Transverse colon (tissue), 4 donors: ENCODE data around the gene ARHGEF4. TPM values are rescaled to one million over a fixed set of nuclear protein-coding genes. Genes with fewer than 3 reads are reported as not detected.

Experiments
- DNase-seq: peaks from one replicate; pipeline ENCODE4 v3.0.0-alpha.2; 2019
- H3K27ac ChIP-seq, 4 donors: fragments of 200-600 bp; sonication (generic); 2 replicates each; pipeline ENCODE4 v1.5.1; 2016 to 2018; ENCODE audit warnings: inconsistent platforms in 4 of 4
- H3K27me3 ChIP-seq: fragments of 200-600 bp; sonication (generic); 2 replicates; pipeline ENCODE4 v1.5.1; 2017; ENCODE audit warnings: inconsistent platforms
- H3K36me3 ChIP-seq, 4 donors: fragments of 200-600 bp; sonication (generic); 2 replicates each; pipeline ENCODE4 v1.5.1; 2017 to 2019; ENCODE audit warnings: inconsistent platforms in 4 of 4
- H3K4me1 ChIP-seq, 4 donors: fragments of 200-600 bp; sonication (generic); 2 replicates each; pipeline ENCODE4 v1.5.1; 2017 to 2020; ENCODE audit warnings: inconsistent platforms in 4 of 4
- H3K4me3 ChIP-seq, 4 donors: fragments of 200-600 bp; sonication (generic); 1 replicate in 1 of 4; 2 replicates in 3 of 4; pipeline versions ENCODE4 v1.5.1 to v1.6.1; 2017 to 2019; ENCODE audit warnings: inconsistent platforms in 4 of 4
- H3K9me3 ChIP-seq, 2 donors: fragments of 200-600 bp; sonication (generic); 2 replicates each; pipeline ENCODE4 v1.5.1; 2017 to 2019; ENCODE audit warnings: inconsistent platforms in 2 of 2
- EP300 ChIP-seq: sonication (generic); formaldehyde crosslinking; IDR thresholded peaks from one replicate; pipeline ENCODE4 v1.6.1; 2017; ENCODE audit warnings: antibody characterized with exemption, low read depth
- POLR2A ChIP-seq: fragments of 450-650 bp; IDR thresholded peaks from one replicate; pipeline ENCODE4 v1.6.1; 2016; ENCODE audit warnings: antibody characterized with exemption, mild to moderate bottlenecking, moderate library complexity
- POLR2AphosphoS5 ChIP-seq, 3 donors: sonication (generic); formaldehyde crosslinking; IDR thresholded peaks; one replicate each; pipeline ENCODE4 v1.6.1; 2016; ENCODE audit warnings: antibody characterized with exemption in 3 of 3
- WGBS, 2 donors: methylation state at CpG; one replicate each; pipeline ENCODE4 v1.1.5; 2018; ENCODE audit warnings: low coverage in 1 of 2; 5-methylcytosine and 5-hydroxymethylcytosine counted together
- in situ Hi-C, 4 donors: fragments of 200-750 bp; cut with MboI; loops; one replicate each; pipeline versions ENCODE4 v1.15.0 to v1.15.1; 2017; ENCODE audit warnings: low sequenced_read_pairs in 3 of 4, low pct_ligation_motif_present in 1 of 4, low pct_unique_long_range_greater_than_20kb in 1 of 4
- intact Hi-C: fragments of 100-400 bp; cut with DNase I; formaldehyde crosslinking; loops from one replicate; pipeline ENCODE4 v1.15.1; 2023; ENCODE audit warnings: low total_unique reads
- total RNA-seq, 4 donors: library from RNA; depleted of rRNA; stranded (reverse); fragments of >200 nt; gene quantifications; one replicate each; pipeline ENCODE4 v1.1.0, GENCODE V29; 2016
- TF ChIP-seq, protein P1 (sequence below), 5 experiments: fragments of 200-600 bp in 3 of 5; fragments of 450-650 bp in 2 of 5; sonication (generic) in 3 of 5; IDR thresholded peaks; 1 replicate in 2 of 5; 2 replicates in 3 of 5; pipeline ENCODE4 v1.5.1; 2016 to 2017; ENCODE audit warnings: antibody characterized with exemption in 5 of 5, inconsistent platforms in 3 of 5, mild to moderate bottlenecking in 2 of 5, moderate library complexity in 1 of 5

Gene ARHGEF4
- total RNA-seq, 4 donors from 2014 or later: 1.2 to 16.8 (median 1.7) TPM

DNA sequence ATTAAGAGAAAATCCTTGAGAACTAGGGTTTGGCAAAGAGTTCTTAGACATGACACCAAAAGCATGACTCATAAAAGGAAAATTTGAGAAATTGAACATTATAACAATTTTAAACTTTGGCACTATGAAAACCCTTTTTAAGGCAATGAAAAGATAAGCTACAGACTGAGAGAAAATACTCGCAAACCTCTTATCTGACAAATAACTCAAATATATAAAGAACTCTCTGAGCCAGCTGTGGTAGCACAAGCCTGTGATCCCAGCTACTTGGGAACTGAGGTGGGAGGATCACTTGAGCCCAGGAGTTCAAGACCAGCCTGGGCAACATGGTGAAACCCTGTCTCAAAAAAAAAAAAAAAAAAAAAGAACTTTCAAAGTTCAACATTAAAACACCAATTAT, 186.0 kb downstream of the ARHGEF4 start:
- intact Hi-C loops (no loop called here), in situ Hi-C loops (no loop called here)
- no peak for TF ChIP-seq EP300
- TF ChIP-seq, protein P1, sequence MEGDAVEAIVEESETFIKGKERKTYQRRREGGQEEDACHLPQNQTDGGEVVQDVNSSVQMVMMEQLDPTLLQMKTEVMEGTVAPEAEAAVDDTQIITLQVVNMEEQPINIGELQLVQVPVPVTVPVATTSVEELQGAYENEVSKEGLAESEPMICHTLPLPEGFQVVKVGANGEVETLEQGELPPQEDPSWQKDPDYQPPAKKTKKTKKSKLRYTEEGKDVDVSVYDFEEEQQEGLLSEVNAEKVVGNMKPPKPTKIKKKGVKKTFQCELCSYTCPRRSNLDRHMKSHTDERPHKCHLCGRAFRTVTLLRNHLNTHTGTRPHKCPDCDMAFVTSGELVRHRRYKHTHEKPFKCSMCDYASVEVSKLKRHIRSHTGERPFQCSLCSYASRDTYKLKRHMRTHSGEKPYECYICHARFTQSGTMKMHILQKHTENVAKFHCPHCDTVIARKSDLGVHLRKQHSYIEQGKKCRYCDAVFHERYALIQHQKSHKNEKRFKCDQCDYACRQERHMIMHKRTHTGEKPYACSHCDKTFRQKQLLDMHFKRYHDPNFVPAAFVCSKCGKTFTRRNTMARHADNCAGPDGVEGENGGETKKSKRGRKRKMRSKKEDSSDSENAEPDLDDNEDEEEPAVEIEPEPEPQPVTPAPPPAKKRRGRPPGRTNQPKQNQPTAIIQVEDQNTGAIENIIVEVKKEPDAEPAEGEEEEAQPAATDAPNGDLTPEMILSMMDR (IDR thresholded peaks at IDR 0.05): no peak
- TF ChIP-seq POLR2AphosphoS5 (IDR thresholded peaks at IDR 0.05): no peak
- TF ChIP-seq POLR2A: no peak
- WGBS, 2 donors: 72 to 75% methylated on average over 1 of the region's 1 CpG
- H3K9me3 ChIP-seq: no peaks in the 10 kb centered on the region
- no peak overlapping the region for H3K4me3 ChIP-seq
- peaks cover 5% of the 10 kb centered on the region for H3K27me3 ChIP-seq
- H3K27ac ChIP-seq: no peak overlapping the region
- no peaks in the 10 kb centered on the region for H3K36me3 ChIP-seq
- no peaks in the 10 kb centered on the region for H3K4me1 ChIP-seq
- no peak for DNase-seq

DNA sequence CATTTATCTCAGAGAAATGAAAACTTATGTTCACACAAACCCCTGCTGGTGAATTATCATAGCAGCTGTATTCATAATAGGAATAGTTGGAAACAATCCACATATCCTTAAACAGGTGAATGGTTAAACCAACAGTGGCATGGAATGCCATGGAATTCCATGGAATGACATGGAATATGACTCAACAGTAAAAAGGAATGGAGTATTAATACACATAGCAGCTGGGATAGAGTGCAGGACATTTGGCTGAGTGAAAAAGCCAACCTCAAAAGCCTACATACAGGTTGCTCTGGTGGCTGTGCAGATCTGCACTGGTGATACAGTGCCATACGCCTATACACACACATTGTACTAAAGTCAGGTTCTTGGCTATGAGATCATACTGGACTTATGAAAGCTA, 187.0 kb downstream of the ARHGEF4 start:
- WGBS, 2 donors: 88% methylated on average over 1 of the region's 1 CpG; no CpG with 5 or more reads in 1 of the 2 donors
- TF ChIP-seq POLR2A (no peak), POLR2AphosphoS5 (IDR thresholded peaks at IDR 0.05) (no peak), EP300 (no peak)
- TF ChIP-seq, protein P1 (IDR thresholded peaks at IDR 0.05): no peak
- in situ Hi-C loops (no loop called here), intact Hi-C loops (no loop called here)
- DNase-seq: no peak
- H3K9me3 ChIP-seq: no peaks in the 10 kb centered on the region
- no peaks in the 10 kb centered on the region for H3K36me3 ChIP-seq
- H3K4me1 ChIP-seq: no peaks in the 10 kb centered on the region
- H3K4me3 ChIP-seq: no peak overlapping the region
- H3K27ac ChIP-seq: no peak overlapping the region
- peaks cover 5% of the 10 kb centered on the region for H3K27me3 ChIP-seq

DNA sequence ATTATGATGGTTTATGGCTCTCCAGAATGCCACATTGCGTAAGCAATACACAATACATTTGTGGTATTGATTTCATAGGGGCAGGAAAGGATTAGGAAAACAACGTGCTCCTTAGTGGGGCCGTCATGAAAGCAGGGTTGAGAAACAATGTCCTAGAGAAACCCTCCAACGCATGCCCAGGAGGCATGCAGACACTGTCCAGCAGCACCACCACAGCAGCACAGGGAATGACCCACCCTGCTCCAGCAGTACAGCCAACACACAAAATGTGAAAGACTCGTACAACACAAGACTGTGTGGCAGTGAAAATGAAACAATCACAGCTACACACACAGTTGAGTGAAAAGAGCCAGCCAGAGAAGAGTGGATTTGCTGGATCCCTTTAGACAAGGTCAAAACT, 190.2 kb downstream of the ARHGEF4 start:
- H3K9me3 ChIP-seq: no peaks in the 10 kb centered on the region
- peaks cover 4% of the 10 kb centered on the region for H3K27me3 ChIP-seq
- H3K27ac ChIP-seq: no peak overlapping the region
- TF ChIP-seq, protein P1 (IDR thresholded peaks at IDR 0.05): no peak
- no peak for TF ChIP-seq POLR2AphosphoS5 (IDR thresholded peaks at IDR 0.05)
- no peak for TF ChIP-seq EP300
- 66% methylated on average over 5 of the region's 5 CpGs; no CpG with 5 or more reads in 1 of the 2 donors for WGBS, 2 donors
- in situ Hi-C loops (no loop called here), intact Hi-C loops (no loop called here)
- DNase-seq: no peak
- H3K36me3 ChIP-seq: no peaks in the 10 kb centered on the region
- H3K4me3 ChIP-seq: no peak overlapping the region
- no peaks in the 10 kb centered on the region for H3K4me1 ChIP-seq

DNA sequence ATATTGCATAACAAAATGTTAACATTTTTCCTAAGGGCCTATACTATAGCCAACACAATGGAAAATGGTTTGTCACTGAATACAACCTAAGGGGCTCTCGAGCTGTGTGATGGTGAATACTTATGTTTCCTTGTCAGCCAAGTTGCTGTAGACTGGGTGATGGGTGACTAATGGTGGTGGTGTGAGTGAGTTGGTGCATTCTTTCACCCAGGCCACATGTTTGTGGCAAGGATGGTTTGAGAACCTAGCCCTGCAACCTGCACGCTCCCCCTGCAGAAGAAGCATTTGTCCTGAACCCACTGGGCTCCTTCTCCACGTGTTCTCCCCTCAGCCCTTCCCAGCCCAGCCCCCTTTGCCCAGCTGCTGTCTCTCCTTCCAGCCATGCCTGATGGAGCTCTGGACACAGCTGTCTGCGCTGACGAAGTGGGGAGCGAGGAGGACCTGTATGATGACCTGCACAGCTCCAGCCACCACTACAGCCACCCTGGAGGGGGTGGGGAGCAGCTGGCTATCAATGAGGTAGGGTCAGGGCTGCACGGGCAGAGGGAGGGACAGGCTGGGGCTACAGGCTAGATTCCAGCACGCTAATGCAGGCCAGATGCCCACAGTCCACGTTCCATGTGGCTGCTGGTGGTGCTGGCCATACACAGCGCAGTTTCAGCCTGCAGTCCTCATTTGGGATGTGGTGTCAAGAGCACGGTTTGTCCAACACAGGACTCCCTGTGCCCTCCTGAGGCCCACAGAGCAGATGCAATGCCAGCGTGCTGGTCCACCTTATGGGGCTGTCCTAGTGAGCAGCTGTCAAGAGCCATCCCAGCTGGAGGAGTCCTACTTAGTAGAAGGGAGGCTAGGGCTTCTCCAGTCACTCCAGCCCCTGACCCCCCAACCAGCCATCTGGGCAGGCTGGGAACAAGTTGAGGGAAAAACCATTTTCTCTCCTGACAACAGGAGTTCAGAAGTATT, 191.1 kb downstream of the ARHGEF4 start:
- 83% methylated on average over 2 to 11 of the region's 12 CpGs for WGBS, 2 donors
- H3K27ac ChIP-seq: no peak overlapping the region
- intact Hi-C loops: no loop called here
- H3K4me1 ChIP-seq: no peaks in the 10 kb centered on the region
- no peak for DNase-seq
- no peaks in the 10 kb centered on the region for H3K36me3 ChIP-seq
- in situ Hi-C loops: no loop called here
- TF ChIP-seq POLR2A: no peak
- TF ChIP-seq POLR2AphosphoS5 (IDR thresholded peaks at IDR 0.05): no peak
- TF ChIP-seq EP300: no peak
- no peak overlapping the region for H3K4me3 ChIP-seq
- no peaks in the 10 kb centered on the region for H3K9me3 ChIP-seq
- H3K27me3 ChIP-seq: no peaks in the 10 kb centered on the region
